SU-DHL-6 (cell line): ENCODE results near the gene CLDN5.

Source experiments
- CTCF ChIP-seq: fragments of 200-600 bp; sonication (generic); IDR thresholded peaks from one replicate; pipeline ENCODE4 v1.5.1; 2017; ENCODE audit warnings: antibody characterized with exemption, mild to moderate bottlenecking, low read length, moderate library complexity; ENCODE audit not compliant: insufficient read depth, poor library complexity, severe bottlenecking
- EZH2phosphoT487 ChIP-seq: fragments of 200-600 bp; sonication (generic), shearing (Covaris generic); conservative IDR thresholded peaks from 2 replicates; pipeline ENCODE4 v1.6.1; 2018; ENCODE audit warnings: mild to moderate bottlenecking, antibody characterized with exemption, low read length, moderate library complexity, mixed read lengths

DNA sequence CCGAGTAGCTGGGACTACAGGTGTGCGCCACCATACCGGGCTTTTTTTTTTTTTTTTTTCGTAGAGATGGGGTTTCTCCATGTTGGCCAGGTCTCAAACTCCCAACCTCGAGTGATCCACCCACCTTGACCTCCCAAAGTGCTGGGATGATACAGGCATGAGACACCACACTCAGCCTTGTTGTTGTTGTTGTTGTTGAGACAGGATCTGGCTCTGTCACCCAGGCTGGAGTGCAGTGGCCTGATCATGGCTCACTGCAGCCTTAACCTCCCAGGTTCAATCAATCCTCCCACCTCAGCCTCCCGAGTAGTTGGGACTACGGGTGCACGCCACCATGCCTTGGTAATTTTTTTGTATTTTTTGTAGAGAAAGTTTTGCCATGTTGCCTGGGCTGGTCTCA, 23.4 kb upstream of the CLDN5 start:
- TF ChIP-seq EZH2phosphoT487 (no peak), CTCF (no peak)
